ENCODE results near the gene CALHM1. TPM values are rescaled to one million over a fixed set of nuclear protein-coding genes. Genes with fewer than 3 reads are reported as not detected.
A peak's percentile ranks its signal among the peaks of the same experiment; 100 is the strongest.

Gene CALHM1
- total RNA-seq, 6 donors from 2014 or later = not detected

GRCh38 chr10:103481974-103482531 is 23.4 kb upstream of the CALHM1 start:
- TF ChIP-seq CTCF (IDR thresholded peaks at IDR 0.05) = peak; percentile 36 to 68 (median 57)
- TF ChIP-seq POLR2AphosphoS5 (IDR thresholded peaks at IDR 0.05) = no peak
- peak in 1 of 2 donors; percentile 74 for ATAC-seq (ENCODE audit: low FRiP score in 2 of 2)
- Histone ChIP-seq H3K27ac (no peak overlapping the region), H3K4me1 (no peaks in the 10 kb centered on the region), H3K9me3 (no peaks in the 10 kb centered on the region), H3K27me3 (no peaks in the 10 kb centered on the region), H3K36me3 (no peaks in the 10 kb centered on the region), H3K4me3 (no peak overlapping the region)
- DNase-seq = no peak
- 59% methylated on average over 12 of the region's 12 CpGs for WGBS, 2 donors

- Histone ChIP-seq H3K36me3 (no peaks in the 10 kb centered on the region), H3K27ac (no peak overlapping the region), H3K4me3 (no peak overlapping the region), H3K9me3 (no peaks in the 10 kb centered on the region), H3K4me1 (no peaks in the 10 kb centered on the region), H3K27me3 (no peaks in the 10 kb centered on the region)
- ATAC-seq (ENCODE audit: low FRiP score in 2 of 2) = no peak
- no peak for TF ChIP-seq POLR2AphosphoS5 (IDR thresholded peaks at IDR 0.05)
- no peak for TF ChIP-seq POLR2A (IDR thresholded peaks at IDR 0.05)
- TF ChIP-seq CTCF (IDR thresholded peaks at IDR 0.05) = no peak
- TF ChIP-seq EP300 (IDR thresholded peaks at IDR 0.05) = no peak
- DNase-seq = no peak
- WGBS, 2 donors = 75 to 83% methylated on average over 5 of the region's 5 CpGs
These were observed 21.8 kb upstream of the CALHM1 start for GRCh38 chr10:103480521-103480920.

- H3K27me3 ChIP-seq = no peaks in the 10 kb centered on the region
- H3K4me3 ChIP-seq = no peak within 1 kb of the TSS
- H3K4me1 ChIP-seq = no peaks in the 10 kb centered on the region
- DNase-seq = no peak
- 63 to 73% methylated on average over 5 to 6 of the region's 7 CpGs for WGBS, 2 donors
- TF ChIP-seq CTCF (IDR thresholded peaks at IDR 0.05) (no peak), POLR2A (IDR thresholded peaks at IDR 0.05) (no peak), POLR2AphosphoS5 (IDR thresholded peaks at IDR 0.05) (no peak), EP300 (IDR thresholded peaks at IDR 0.05) (no peak)
- peak in 1 of 2 donors; percentile 56 for ATAC-seq (ENCODE audit: low FRiP score in 2 of 2)
- no peaks in the 10 kb centered on the region for H3K9me3 ChIP-seq
- no peak within 1 kb of the TSS for H3K27ac ChIP-seq
- H3K36me3 ChIP-seq = no peaks in the 10 kb centered on the region
These were observed 20.4 kb upstream of the CALHM1 start, which contains the start of gene CALHM3 for GRCh38 chr10:103479135-103479534. Gene CALHM3, minus strand, starts transcription at chr10:103479240. Its CDS starts 208 bp downstream, at chr10:103479032.

- no peak for TF ChIP-seq CTCF (IDR thresholded peaks at IDR 0.05)
- no peak for TF ChIP-seq POLR2AphosphoS5 (IDR thresholded peaks at IDR 0.05)
- TF ChIP-seq EP300 (IDR thresholded peaks at IDR 0.05) = no peak
- TF ChIP-seq POLR2A (IDR thresholded peaks at IDR 0.05) = no peak
- Histone ChIP-seq H3K9me3 (no peaks in the 10 kb centered on the region), H3K36me3 (no peaks in the 10 kb centered on the region), H3K27ac (no peak overlapping the region), H3K4me1 (no peaks in the 10 kb centered on the region), H3K27me3 (no peaks in the 10 kb centered on the region), H3K4me3 (no peak overlapping the region)
- DNase-seq (peak in 1 of 2 donors; percentile 78), ATAC-seq (ENCODE audit: low FRiP score in 2 of 2) (no peak)
- WGBS, 2 donors = 87 to 95% methylated on average over 6 to 18 of the region's 22 CpGs
These were observed 20.0 kb upstream of the CALHM1 start for GRCh38 chr10:103478671-103479070.
